ENCODE results near the gene SORCS2. TPM values are rescaled to one million over a fixed set of nuclear protein-coding genes. Genes with fewer than 3 reads are reported as not detected.
A peak's percentile ranks its signal among the peaks of the same experiment; 100 is the strongest.

Gene SORCS2
- total RNA-seq, 4 donors from 2014 or later: 0.48 to 1.8 (median 0.68) TPM; not detected in 1

DNA sequence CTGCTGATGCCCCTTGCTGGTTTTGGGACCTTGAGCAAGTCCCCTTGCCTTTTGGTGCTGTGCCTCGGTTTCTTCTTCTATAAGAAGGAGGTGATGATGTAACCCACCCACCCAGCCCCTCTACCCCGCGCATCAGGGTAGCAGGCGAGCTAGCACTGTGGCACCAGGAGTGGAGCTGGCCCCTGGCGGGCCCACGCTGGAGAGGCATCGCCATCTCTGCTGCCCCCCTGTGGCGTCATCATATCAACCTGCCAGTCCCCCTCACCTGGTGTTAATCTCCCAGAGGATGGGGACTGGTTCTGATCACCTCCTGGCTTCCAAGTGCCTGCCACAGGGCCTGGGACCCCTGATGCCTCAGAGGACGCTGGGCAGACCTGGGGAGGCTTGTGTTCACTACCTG lies 6.3 kb upstream of the SORCS2 start:
- no peak overlapping the region for H3K27ac ChIP-seq
- intact Hi-C loops (cut with DNase I; ENCODE audit: low total_unique reads) (no loop called here), in situ Hi-C loops (cut with MboI; ENCODE audit: low pct_ligation_motif_present in 1 of 4, low pct_unique_long_range_greater_than_20kb in 1 of 4, low sequenced_read_pairs in 3 of 4) (loop anchor here in 2 of 4 donors (25.0 kb wide), 1 partner anchor 526 kb away; no protein-coding TSS in a partner anchor)
- peaks cover 32% of the 10 kb centered on the region for H3K27me3 ChIP-seq
- no peaks in the 10 kb centered on the region for H3K36me3 ChIP-seq
- no peaks in the 10 kb centered on the region for H3K4me1 ChIP-seq
- WGBS, 2 donors (ENCODE audit: low coverage in 1 of 2): 52% methylated on average over 9 of the region's 9 CpGs; no CpG with 5 or more reads in 1 of the 2 donors
- no peaks in the 10 kb centered on the region for H3K9me3 ChIP-seq
- no peak overlapping the region for H3K4me3 ChIP-seq
- no peak for TF ChIP-seq POLR2AphosphoS5 (IDR thresholded peaks at IDR 0.05)
- TF ChIP-seq, protein P1, sequence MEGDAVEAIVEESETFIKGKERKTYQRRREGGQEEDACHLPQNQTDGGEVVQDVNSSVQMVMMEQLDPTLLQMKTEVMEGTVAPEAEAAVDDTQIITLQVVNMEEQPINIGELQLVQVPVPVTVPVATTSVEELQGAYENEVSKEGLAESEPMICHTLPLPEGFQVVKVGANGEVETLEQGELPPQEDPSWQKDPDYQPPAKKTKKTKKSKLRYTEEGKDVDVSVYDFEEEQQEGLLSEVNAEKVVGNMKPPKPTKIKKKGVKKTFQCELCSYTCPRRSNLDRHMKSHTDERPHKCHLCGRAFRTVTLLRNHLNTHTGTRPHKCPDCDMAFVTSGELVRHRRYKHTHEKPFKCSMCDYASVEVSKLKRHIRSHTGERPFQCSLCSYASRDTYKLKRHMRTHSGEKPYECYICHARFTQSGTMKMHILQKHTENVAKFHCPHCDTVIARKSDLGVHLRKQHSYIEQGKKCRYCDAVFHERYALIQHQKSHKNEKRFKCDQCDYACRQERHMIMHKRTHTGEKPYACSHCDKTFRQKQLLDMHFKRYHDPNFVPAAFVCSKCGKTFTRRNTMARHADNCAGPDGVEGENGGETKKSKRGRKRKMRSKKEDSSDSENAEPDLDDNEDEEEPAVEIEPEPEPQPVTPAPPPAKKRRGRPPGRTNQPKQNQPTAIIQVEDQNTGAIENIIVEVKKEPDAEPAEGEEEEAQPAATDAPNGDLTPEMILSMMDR (IDR thresholded peaks at IDR 0.05): peak in 2 of 5 experiments; percentile 19 to 20
- no peak for TF ChIP-seq POLR2A (IDR thresholded peaks at IDR 0.05)
- no peak for DNase-seq

DNA sequence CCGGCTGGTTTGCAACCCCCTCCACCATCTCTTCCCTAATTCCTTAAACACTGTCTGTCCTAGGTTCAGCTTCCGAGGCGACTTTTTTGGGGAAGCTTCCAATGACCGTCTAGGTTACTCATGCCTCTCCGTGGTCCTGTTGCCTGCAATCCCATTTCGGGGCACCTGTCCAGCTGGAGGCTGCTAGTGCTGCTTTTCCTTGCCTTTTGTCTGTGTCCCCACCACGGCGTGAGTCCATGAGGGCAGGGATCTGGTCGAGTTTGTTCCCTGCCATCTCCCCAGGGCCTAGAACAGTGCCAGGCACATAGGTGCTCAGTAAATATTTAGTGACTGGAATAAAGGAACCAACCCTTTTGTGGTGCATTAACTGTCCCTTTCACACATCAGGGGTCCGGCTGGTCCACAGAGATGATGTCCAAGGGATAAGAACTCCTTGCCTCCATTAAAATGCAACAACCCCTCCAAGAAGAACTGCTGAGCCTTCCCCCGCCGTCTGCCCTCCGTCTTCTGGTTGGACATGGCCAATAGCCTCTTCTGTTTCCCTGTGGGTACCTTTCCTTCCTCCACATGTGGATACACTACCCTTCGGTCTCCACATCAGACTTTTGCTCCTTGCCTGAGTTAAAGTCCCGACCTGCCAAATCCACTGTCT lies 5.7 kb upstream of the SORCS2 start:
- Histone ChIP-seq H3K27ac (no peak overlapping the region), H3K9me3 (no peaks in the 10 kb centered on the region), H3K36me3 (no peaks in the 10 kb centered on the region), H3K4me1 (no peaks in the 10 kb centered on the region), H3K4me3 (no peak overlapping the region), H3K27me3 (peaks cover 38% of the 10 kb centered on the region)
- in situ Hi-C loops (cut with MboI; ENCODE audit: low pct_ligation_motif_present in 1 of 4, low pct_unique_long_range_greater_than_20kb in 1 of 4, low sequenced_read_pairs in 3 of 4): loop anchor here in 2 of 4 donors (25.0 kb wide), 1 partner anchor 526 kb away; no protein-coding TSS in a partner anchor
- no peak for DNase-seq
- WGBS, 2 donors (ENCODE audit: low coverage in 1 of 2): 70 to 72% methylated on average over 9 to 15 of the region's 15 CpGs
- TF ChIP-seq POLR2AphosphoS5 (IDR thresholded peaks at IDR 0.05) (no peak), POLR2A (IDR thresholded peaks at IDR 0.05) (no peak), EP300 (IDR thresholded peaks at IDR 0.05; ENCODE audit: low read depth) (no peak)
- TF ChIP-seq, protein P1 (IDR thresholded peaks at IDR 0.05): no peak
- intact Hi-C loops (cut with DNase I; ENCODE audit: low total_unique reads): no loop called here

DNA sequence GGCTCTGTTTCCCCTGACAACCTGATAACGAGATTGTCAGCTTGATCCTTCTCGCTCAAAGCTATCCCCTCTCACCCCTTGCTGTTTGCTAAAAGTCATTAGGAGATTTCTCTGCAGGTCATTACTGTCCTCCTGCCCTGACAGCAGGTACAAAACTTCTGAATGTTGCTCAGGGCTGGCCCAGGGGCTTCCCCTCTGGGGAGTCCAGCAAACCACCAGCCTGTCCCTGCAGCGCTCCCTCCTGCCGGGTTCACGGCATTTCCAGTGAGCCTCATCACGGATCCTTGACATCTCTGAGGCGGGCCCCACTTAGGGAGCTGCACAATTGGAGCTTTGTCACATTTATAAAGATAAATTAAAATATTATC lies 5.2 kb upstream of the SORCS2 start:
- intact Hi-C loops (cut with DNase I; ENCODE audit: low total_unique reads): no loop called here
- H3K27me3 ChIP-seq: peaks cover 44% of the 10 kb centered on the region
- H3K4me3 ChIP-seq: no peak overlapping the region
- H3K36me3 ChIP-seq: no peaks in the 10 kb centered on the region
- H3K9me3 ChIP-seq: no peaks in the 10 kb centered on the region
- H3K4me1 ChIP-seq: peaks cover 0 to 5% (median 0%) of the 10 kb centered on the region in 4 donors
- no peak for DNase-seq
- TF ChIP-seq EP300 (IDR thresholded peaks at IDR 0.05; ENCODE audit: low read depth) (no peak), POLR2AphosphoS5 (IDR thresholded peaks at IDR 0.05) (no peak), POLR2A (IDR thresholded peaks at IDR 0.05) (no peak)
- TF ChIP-seq, protein P1 (IDR thresholded peaks at IDR 0.05): no peak
- no peak overlapping the region for H3K27ac ChIP-seq
- in situ Hi-C loops (cut with MboI; ENCODE audit: low pct_ligation_motif_present in 1 of 4, low pct_unique_long_range_greater_than_20kb in 1 of 4, low sequenced_read_pairs in 3 of 4): loop anchor here in 2 of 4 donors (25.0 kb wide), 1 partner anchor 525 kb away; no protein-coding TSS in a partner anchor
- WGBS, 2 donors (ENCODE audit: low coverage in 1 of 2): 60% methylated on average over 7 of the region's 7 CpGs; no CpG with 5 or more reads in 1 of the 2 donors

DNA sequence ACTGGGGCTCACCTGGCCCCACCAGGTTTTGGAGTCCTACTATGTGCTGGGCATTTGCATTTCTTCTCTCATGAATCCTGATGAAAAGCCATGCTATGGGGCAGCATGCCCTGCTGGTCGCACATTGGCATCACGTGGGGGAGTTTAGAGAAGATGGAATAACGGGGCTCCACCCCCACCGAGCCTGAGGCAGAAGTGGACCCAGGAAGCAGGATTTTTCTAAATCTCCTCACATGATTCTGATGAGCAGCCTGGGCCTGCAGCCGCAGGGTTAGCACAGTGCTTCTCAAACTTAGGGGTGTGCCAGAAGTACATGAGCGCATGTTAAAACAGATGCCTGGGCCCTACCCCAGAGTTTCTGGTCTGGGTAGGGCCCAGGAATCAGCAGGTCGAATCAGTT lies 4.6 kb upstream of the SORCS2 start:
- no peak overlapping the region for H3K4me3 ChIP-seq
- H3K9me3 ChIP-seq: no peaks in the 10 kb centered on the region
- in situ Hi-C loops (cut with MboI; ENCODE audit: low pct_ligation_motif_present in 1 of 4, low pct_unique_long_range_greater_than_20kb in 1 of 4, low sequenced_read_pairs in 3 of 4) (loop anchor here in 2 of 4 donors (25.0 kb wide), 1 partner anchor 525 kb away; no protein-coding TSS in a partner anchor), intact Hi-C loops (cut with DNase I; ENCODE audit: low total_unique reads) (no loop called here)
- no peaks in the 10 kb centered on the region for H3K36me3 ChIP-seq
- no peak overlapping the region for H3K27ac ChIP-seq
- peaks cover 0 to 5% (median 0%) of the 10 kb centered on the region in 4 donors for H3K4me1 ChIP-seq
- TF ChIP-seq, protein P1 (IDR thresholded peaks at IDR 0.05): no peak
- TF ChIP-seq POLR2AphosphoS5 (IDR thresholded peaks at IDR 0.05): no peak
- TF ChIP-seq POLR2A (IDR thresholded peaks at IDR 0.05): no peak
- no peak for TF ChIP-seq EP300 (IDR thresholded peaks at IDR 0.05; ENCODE audit: low read depth)
- peaks cover 44% of the 10 kb centered on the region for H3K27me3 ChIP-seq
- no peak for DNase-seq
- 26 to 76% methylated on average over 4 to 7 of the region's 7 CpGs for WGBS, 2 donors (ENCODE audit: low coverage in 1 of 2)
